ENCODE measurements around the gene HDAC6. TPM values are rescaled to one million over a fixed set of nuclear protein-coding genes. Genes with fewer than 3 reads are reported as not detected.
A peak's percentile ranks its signal among the peaks of the same experiment; 100 is the strongest.

HDAC6 gene
- 31.9 and 57.1 TPM in 2 replicates for total RNA-seq

DNA sequence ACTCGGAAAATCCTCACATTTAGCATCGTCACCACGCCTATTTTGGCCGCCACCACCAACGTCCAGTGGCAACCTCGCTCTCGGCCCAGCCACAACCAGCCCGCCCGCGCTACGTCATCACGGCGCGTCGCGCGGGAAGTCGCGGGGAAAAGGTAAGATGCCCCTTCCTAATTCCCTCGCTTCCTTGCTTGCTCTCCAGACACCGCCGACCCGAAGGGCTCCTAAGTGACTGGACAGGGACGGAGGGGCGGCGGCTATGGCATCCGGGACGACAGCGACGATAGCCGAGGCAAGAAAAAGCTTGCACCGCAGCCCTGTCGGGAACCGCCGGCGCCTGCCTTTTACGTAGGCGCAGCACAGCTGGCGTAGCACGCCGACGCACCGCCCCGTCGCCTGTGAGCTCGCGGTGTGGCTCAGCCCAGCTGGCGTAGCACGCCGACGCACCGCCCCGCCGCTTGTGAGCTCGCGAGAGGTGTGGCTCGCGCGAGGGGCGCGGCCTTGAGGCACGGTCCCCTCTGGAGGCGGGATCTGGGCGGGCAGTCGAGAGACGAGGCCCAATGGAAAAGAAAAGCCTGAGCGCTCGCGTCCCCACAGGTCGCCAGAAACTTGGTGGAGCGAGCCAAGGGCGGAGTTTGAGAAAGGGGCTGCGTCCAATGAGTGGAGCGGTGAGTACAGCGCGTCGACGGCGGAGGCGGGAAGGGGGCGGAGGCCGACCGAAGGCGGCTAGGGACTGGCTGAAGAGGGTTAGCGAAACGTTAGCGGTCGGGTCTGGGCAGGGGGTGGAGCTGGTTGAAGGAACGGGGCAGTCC lies at the start of gene HDAC6:
Gene HDAC6, plus strand, starts transcription at position 788 of the 809 bp plus-strand sequence. CDS start 626 bp downstream, outside the sequence.
- DNase-seq (ENCODE audit: extremely low read depth, low read depth, low spot score), result peak; percentile 73

GRCh38 chrX:48752498-48752897 lies 49.4 kb upstream of the HDAC6 start:
- DNase-seq (ENCODE audit: extremely low read depth, low read depth, low spot score), result no peak

- no peak for DNase-seq (ENCODE audit: extremely low read depth, low read depth, low spot score)
Measured at GRCh38 chrX:48753708-48754228, 48.1 kb upstream of the HDAC6 start.

GRCh38 chrX:48754238-48754637 lies 47.6 kb upstream of the HDAC6 start:
- DNase-seq (ENCODE audit: extremely low read depth, low read depth, low spot score), result no peak

DNA sequence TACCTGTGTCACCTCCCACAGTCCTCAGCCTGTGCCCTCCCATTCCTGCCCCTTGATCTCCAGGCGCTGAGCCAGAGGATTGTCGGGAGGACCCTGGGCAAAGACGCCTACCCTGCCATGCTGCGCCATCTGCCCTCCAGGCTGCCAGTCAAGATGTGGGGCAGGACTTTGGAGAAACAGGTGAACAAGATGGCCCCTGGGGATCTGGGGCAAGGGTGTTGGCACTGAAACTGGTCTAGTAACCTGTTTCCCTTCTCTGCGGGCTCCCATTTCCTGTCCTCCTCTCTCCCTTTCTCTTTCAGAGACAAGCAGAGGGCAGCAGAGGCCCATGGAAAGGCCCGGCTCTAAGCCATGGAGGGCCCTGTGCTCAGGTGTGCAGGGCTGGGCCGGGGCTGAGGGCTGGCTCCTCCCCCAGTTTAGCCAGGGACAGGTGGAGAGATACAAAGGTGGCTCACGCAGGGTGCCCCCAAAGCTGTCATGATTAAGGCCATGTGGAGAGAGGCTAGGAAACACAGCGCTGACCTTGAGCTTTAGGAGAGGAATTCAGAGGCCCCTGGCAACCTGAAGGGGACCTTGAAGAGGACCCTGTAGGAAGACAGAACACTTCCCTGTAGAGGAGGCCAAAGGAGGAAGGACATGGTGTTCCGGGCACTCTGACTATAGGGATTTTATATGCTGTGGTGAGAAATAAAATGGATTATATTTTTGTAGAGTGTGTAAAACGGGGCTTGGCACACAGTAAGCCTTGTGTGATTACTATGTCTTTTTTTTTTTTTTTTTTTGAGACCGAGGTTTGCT lies 40.0 kb upstream of the HDAC6 start, which contains the start of gene GLOD5:
Gene GLOD5, plus strand, starts transcription at position 74 of the 798 bp plus-strand sequence. Its CDS starts 44 bp downstream, at position 118.
- no peak for DNase-seq (ENCODE audit: extremely low read depth, low read depth, low spot score)

DNA sequence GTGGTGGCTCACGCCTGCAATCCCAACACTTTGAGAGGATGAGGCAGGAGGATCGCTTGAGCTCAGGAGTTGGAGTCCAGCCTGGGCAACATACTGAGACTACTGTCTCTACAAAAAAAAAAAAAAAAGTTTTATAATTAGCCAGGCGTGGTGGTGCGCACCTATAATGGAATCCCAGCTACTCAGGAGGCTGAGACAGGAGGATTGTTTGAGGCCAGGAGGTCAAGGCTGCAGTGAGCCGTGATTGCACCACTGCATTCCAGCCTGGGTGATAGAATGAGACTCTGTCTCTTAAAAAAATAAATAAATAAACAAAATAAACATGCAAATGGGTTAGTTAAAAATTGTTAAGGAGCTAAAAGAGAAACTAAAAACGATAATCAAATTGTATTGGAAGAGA lies 32.6 kb upstream of the HDAC6 start:
- DNase-seq (ENCODE audit: extremely low read depth, low read depth, low spot score), result no peak

DNA sequence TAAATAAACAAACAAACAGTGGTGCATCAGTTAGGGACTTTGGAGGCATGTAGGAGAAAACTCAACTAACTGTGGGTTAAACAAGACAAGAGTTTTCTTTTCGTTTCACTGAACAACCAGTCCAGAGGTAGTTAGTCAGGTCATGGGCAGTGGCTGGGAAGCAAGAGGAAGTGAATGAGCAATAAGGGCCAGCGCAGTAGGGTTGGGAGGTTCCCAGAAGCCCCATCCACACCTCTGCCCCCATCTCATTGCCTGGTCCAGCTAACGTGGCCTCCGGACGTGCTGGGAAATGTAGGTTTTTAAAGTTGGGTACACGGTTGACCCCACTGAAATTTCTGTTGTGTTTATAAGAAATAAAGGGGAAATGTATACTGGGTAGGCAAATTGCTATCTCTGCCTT lies 31.6 kb upstream of the HDAC6 start:
- no peak for DNase-seq (ENCODE audit: extremely low read depth, low read depth, low spot score)

- no peak for DNase-seq (ENCODE audit: extremely low read depth, low read depth, low spot score)
Measured at GRCh38 chrX:48772602-48773001, 29.3 kb upstream of the HDAC6 start.

DNA sequence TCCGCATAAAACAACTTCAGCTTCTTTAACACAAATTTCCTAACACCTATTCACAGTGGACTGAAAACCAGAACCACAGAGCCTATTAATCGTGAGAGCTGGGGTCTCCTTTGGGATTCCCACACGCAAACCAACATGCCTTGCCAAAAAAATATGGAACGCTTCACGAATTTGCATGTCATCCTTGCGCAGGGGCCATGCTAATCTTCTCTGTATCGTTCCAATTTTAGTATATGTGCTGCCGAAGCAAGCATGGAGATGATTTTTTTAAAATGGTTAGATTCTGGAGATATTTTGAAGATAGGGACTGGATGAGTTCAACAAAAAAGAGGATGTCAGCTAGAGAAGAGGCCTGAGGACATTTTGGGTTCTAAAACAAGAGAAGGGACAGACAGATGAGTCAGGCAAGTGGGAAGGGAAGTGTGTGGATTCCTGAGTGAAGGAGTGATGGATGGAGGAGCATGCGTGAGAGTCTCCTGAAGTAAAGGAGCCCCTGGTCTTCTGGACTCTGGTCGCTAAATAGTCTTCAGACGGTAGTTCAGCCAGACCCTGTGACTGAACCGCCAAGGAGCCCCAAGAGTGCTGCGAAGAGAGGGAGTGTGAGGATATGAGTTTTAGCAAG lies 24.9 kb upstream of the HDAC6 start:
- no peak for DNase-seq (ENCODE audit: extremely low read depth, low read depth, low spot score)

DNA sequence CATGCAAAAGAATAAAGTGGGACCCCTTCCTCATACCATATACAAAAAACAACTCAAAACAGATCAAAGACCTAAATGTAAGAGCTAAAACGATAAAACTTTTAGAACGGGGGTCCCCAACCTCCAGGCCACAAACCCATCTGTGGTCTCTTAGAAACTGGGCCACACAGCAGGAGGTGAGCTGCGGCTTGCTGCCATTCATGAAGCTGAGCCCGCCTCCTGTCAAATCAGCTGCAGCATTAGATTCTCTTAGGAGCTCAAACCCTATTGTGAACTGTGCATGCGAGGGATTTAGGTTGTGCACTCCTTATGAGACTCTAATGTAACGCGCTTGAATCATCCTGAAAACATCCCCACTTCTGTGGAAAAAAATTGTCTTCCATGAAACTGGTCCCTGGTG lies 22.5 kb upstream of the HDAC6 start:
- no peak for DNase-seq (ENCODE audit: extremely low read depth, low read depth, low spot score)

DNA sequence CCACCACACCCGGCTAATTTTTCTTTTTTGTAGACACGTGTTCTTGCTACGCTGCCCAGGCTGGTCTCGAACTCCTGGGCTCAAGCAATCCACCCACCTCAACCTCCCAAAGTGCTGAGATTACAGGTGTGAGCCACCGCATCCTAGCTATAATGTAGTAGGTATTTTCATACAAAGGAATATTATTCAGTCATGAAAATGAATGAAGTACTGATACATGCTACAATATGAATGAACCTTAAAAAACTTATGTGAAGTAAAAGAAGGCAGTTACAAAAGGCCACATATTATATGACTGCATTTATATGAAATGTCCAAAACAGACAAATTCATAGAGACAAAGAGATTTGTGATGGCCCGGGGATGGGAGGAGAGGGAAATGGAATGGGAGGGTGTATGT lies 20.2 kb upstream of the HDAC6 start:
- DNase-seq (ENCODE audit: extremely low read depth, low read depth, low spot score), result no peak

- DNase-seq (ENCODE audit: extremely low read depth, low read depth, low spot score), result no peak
Measured at GRCh38 chrX:48782216-48782615, 19.7 kb upstream of the HDAC6 start.

DNA sequence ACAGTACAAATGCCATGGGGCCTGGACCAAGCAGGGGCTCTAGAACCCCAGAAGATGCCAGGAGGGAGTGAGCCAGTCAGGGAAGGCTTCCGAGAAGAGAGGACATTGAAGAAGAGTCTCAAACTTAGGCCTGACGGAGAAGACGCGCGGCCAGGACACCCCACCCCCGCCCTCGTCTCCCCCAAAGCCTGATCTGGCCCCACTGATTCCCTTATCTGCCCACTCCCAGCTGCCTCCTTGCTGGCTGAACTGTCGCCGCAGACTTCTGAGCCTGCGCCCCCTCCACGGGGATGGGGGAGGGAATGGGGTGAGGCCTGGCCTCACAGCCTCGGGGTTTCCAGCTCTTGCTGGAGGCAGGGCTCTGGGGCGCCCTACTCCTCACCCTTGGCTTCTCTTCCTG lies 19.1 kb upstream of the HDAC6 start:
- DNase-seq (ENCODE audit: extremely low read depth, low read depth, low spot score), result no peak

- DNase-seq (ENCODE audit: extremely low read depth, low read depth, low spot score), result no peak
Measured at GRCh38 chrX:48784726-48785125, 17.1 kb upstream of the HDAC6 start.

GRCh38 chrX:48785186-48785539 lies 16.7 kb upstream of the HDAC6 start:
- no peak for DNase-seq (ENCODE audit: extremely low read depth, low read depth, low spot score)

- no peak for DNase-seq (ENCODE audit: extremely low read depth, low read depth, low spot score)
Measured at GRCh38 chrX:48785540-48786214, 16.2 kb upstream of the HDAC6 start.

GRCh38 chrX:48786341-48786800 lies 15.5 kb upstream of the HDAC6 start, which contains the start of gene GATA1:
GATA1 (plus strand) TSS chrX:48786590; CDS start chrX:48791110, 4,520 bp downstream.
- no peak for DNase-seq (ENCODE audit: extremely low read depth, low read depth, low spot score)

GRCh38 chrX:48786825-48787504 lies 14.9 kb upstream of the HDAC6 start:
- no peak for DNase-seq (ENCODE audit: extremely low read depth, low read depth, low spot score)

GRCh38 chrX:48787505-48788443 lies 14.1 kb upstream of the HDAC6 start:
- DNase-seq (ENCODE audit: extremely low read depth, low read depth, low spot score), result no peak
